Measurements from ENCODE around the gene CNTNAP2.
"Not testable (repeated sequence)": the region's sequence is repeated elsewhere in the genome, so short reads cannot be mapped to it uniquely, and the experiment has no call there.

The CNTNAP2 gene

DNA sequence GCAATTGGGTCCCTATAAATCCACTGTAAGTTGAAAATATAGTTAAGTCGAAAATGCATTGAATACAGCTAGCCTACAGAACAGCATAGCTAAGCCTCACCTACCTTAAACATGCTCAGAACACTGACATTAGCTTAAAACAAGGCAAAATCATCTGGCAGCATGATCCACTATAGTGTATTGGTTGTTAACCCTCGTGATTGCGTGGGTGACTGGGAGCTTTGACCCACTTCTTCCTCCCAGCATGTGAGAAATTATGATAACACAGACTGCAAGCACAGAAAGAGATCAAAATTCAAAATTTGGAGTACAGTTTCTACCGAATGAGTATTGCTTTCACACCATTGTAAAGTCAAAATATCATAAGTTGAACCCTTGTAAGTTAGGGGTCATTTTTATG is 22.3 kb downstream of the CNTNAP2 start:
- no peak overlapping the region for H3K27ac ChIP-seq
- no peak for DNase-seq (ENCODE audit: low read depth, low spot score)

DNA sequence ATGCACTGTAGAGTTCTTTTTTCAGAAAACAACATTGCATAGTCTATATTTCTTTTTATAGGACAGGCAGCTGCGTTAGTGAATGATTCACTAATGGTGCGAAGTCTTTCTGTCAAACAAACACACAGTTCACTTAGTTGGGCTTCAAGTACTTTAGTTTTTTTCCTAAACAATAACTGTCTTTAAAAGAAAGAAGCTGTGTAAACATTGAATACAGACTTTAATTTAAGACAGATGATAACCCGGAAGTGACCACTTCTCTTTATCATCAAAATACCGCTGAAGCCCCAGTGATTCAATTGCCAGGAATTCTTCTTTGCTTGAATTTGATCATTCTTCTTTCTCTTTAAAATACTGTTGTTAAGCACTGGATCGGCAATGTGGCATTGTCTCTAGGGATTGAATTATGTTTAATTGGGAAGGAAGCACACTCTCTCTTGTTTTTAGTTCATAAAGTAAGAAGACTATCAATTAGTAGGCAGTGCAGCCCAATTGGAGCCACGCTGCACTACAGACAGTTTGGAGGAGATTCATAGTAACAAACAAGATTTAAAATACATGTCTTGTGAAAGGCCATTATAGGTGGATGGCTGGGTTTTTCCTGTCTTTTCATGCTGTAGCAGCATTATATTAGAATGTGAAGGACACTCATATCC is 30.4 kb downstream of the CNTNAP2 start:
- DNase-seq (ENCODE audit: low read depth, low spot score) = no peak
- H3K27ac ChIP-seq = no peak overlapping the region

DNA sequence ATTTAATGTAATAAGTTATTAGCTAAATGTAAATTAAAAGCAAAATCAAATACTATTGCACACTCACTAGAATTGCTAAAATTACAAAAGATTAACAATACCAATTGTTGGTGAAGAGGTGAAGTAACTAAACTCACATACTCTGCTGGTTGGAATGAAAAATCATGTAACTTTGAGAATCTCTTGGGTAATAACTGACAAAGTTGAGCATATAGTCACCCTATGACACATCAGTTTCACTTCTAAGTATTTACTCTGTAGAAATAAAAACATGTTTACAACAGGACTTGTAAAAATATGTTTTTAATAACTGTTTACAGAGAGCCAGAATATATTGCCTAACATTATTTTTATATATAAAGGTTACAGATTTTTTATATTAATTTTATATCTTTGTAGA is 33.6 kb downstream of the CNTNAP2 start:
- H3K27ac ChIP-seq = no peak overlapping the region
- DNase-seq (ENCODE audit: low read depth, low spot score) = no peak

DNA sequence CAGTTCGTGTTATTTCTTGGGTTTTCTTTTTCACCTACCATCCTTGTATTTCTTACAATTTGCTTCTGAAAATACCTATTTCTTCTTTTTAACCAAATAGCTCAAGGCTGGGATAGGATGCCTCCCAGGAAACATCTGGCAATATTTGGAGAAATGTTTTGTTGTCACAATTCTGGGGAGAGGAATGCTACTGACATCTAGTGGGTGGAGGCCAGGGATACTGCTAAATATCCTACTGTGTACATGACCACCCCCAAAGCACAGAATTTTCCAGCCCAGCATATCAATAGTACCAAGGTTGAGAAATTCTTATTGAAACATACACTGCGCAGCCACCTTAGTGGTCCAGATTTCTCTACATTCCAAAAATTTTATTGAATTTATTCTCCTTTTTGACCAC is 55.5 kb downstream of the CNTNAP2 start:
- DNase-seq (ENCODE audit: low read depth, low spot score) = no peak
- H3K27ac ChIP-seq = no peak overlapping the region

DNA sequence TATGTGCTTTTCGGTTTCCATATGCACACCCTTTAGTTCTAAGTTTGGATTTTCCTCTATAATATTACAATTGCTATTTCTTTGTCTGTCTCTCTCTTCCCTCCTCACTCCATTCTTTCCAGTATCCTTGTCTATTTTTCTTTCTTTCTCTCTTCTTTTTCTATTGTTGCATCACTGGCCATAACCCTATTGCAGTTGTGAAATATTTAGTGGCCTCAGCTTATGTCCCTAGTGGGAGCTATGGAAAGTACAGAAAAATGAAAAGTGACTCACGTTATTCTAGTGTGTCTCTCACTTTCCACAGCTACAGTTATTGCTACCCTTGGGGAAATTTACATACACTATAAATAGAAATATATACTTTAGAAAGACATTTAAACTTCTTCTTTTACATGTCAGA is 59.1 kb downstream of the CNTNAP2 start:
- H3K27ac ChIP-seq = no peak overlapping the region
- DNase-seq (ENCODE audit: low read depth, low spot score) = no peak

DNA sequence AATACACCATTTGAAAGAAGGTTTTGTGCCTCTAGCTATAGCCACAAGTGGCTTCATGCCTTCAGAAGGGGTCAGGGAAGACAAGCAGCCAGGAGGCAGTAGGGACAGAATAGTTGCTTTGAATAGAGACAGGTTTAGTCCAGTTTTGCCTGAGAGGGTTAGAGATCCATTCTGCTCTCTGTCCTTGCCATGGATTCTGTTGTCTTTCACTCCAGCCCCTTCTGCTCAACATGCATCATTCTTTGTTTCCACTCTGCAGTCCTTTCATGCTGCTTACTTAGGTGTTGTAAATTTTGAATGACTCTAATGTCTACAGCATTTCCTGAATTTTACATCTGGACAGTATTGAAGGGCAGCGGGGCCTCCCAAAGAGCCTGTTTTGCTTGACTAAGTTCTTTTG is 60.3 kb downstream of the CNTNAP2 start:
- H3K27ac ChIP-seq = no peak overlapping the region
- DNase-seq (ENCODE audit: low read depth, low spot score) = no peak

DNA sequence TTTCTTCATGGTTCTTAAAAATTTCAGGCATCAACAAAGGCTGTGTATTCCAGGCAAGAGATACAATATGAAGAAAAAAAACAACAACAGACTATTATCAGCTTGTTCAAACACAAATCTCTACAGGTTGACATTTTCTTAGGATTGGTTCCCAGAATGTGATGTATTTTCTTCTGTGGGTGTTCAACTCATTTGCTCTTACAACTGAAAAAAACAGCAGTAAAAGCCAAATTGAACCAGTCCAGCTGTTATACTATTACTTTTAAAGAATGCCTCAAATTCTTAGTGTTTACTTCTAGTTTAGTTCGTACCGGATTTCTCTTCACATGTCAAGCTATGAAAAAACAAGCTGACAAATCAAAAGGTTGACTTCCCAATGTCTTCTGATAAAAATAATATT is 60.7 kb downstream of the CNTNAP2 start:
- DNase-seq (ENCODE audit: low read depth, low spot score) = no peak

DNA sequence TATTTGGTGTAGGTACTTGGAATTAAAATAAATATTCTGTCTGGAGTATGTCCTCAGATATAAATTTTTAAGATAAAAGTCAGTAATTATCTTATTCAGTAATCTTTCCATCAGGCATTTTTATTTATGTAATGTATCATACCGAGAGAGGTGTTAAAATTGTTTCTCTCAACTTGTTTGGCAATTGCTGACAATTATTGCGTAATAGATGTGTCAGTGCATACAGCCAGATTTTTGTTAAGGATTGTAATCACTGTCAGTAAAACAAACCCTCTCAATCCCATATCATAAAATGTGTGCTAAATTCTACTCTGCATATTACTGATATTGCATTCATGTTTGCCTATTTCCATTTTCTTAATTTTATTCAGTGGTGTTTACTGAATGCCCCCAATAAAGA is 69.2 kb downstream of the CNTNAP2 start:
- no peak overlapping the region for H3K27ac ChIP-seq
- no peak for DNase-seq (ENCODE audit: low read depth, low spot score)

More for the DNA sequence above, 60.7 kb downstream of the CNTNAP2 start:
- H3K27ac ChIP-seq = no peak overlapping the region

DNA sequence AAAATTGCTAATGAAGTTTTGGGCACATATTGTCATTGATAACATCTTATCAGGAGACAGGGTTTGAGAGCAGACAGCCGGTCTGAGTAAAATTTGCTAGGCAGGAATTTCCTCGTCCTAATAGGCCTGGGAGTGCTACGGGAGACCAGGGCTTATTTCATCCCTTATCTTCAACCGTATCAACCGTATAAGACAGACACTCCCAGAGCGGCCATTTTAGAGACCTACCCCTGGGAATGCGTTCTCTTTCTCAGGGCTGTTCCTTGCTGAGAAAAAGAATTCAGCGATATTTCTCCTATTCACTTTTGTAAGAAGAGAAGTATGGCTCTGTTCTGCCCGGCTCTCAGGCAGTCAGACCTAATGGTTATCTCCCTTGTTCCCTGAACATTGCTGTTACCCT is 74.8 kb downstream of the CNTNAP2 start:
- not testable (repeated sequence) for DNase-seq (ENCODE audit: low read depth, low spot score); H3K27ac ChIP-seq

DNA sequence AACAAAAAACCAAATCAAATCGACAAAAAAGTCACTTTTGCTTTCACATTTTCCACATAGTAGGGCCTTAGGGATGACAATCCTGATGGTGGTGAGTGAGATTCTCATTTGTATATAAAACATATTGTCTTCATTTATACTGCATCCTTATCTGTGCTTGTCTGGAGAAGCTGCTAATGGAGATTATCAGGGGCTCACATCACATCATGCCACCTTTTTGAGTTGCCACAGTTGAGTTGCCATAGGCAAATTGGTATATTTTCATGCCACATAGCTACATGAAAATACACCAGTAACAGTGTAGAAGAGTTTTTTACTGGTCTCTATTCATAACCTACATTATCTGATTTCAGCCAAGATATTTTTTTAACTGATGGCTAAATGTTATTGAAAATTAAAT is 85.3 kb downstream of the CNTNAP2 start:
- DNase-seq (ENCODE audit: low read depth, low spot score) = no peak
- H3K27ac ChIP-seq = no peak overlapping the region

DNA sequence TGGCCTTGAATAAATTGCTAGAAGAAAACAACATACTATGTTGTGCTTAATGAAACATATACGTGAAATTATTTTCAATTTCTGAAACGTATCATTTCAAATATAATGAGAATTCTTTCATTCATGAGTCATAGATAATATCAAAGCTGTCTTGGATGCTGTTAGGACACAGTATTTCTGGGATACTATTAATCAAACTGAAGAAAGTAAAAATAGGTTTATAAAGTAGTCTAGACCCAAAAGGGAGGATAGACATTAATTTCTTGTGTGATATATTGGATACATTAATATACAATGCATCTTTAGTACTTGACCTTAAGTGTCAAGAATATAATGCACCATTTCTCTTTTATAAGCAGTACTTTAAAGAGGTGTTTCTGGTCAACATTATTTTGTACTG is 89.7 kb downstream of the CNTNAP2 start:
- no peak overlapping the region for H3K27ac ChIP-seq
- DNase-seq (ENCODE audit: low read depth, low spot score) = no peak

DNA sequence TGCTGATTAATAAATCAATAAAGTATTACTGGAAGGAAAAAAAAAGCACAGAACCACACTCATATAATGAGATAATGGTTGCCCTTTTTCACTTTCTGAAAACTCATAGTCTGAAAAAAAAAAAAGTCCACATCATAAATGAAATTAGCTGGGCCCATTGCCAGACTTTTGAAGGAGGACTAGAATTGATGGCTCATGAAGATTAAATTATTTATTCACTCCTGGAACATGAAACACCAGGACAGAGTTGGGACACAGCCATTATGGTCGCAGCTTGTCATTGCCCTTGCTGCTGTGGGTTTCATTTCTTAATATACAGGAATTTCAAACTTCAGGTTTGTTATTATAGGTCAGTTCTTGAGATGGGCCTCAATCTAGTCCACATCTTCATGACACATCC is 91.9 kb downstream of the CNTNAP2 start:
- no peak overlapping the region for H3K27ac ChIP-seq
- DNase-seq (ENCODE audit: low read depth, low spot score) = no peak

DNA sequence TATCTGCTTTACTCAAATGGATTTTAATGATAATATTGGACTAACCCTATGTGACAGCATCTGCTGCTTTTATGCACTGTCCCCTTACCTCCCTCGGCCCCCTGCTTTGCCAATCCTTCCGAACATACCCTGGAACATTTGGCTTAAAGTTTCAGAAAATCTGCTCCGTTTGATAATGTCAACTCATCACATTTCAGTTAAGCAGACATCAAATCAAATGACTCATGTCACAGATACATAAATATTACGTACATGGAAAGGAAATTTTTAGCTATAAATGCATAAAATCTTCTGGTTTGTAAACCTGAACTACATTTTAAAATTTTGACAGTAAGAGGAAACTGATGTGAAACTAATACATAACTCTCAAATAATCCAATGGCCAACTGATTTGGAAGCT is 98.2 kb downstream of the CNTNAP2 start:
- no peak overlapping the region for H3K27ac ChIP-seq
- DNase-seq (ENCODE audit: low read depth, low spot score) = no peak

DNA sequence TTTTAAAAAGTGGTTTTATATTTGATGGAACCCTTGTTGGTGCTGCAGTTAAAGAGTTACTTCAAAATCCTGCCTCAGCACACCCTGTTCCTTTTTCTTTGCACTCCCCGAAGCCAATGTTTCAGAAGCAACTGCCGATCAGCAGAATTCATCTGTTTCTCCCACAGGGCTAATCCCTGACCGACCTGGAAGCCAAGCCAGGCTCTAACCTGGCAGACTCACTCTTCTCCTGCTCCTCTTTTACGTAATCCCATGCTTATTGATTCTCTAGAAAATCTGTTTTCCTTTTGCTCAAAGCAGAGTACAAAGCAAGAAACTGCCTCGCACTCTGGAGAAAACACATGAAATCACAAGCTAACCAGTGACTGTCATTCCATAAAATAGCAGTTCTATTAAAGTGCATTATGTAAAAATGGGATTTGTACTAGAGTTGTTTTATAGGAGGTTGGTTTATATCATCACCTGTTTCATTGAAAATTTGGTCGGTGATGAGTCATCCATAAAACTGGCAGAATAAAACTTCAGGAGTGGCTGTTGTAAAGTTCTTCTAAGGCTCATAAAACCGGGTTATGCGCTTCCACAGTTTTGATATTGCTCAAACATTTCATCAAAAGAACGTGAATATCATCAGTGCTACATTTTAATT is 99.9 kb downstream of the CNTNAP2 start:
- no peak for DNase-seq (ENCODE audit: low read depth, low spot score)
- no peak overlapping the region for H3K27ac ChIP-seq

DNA sequence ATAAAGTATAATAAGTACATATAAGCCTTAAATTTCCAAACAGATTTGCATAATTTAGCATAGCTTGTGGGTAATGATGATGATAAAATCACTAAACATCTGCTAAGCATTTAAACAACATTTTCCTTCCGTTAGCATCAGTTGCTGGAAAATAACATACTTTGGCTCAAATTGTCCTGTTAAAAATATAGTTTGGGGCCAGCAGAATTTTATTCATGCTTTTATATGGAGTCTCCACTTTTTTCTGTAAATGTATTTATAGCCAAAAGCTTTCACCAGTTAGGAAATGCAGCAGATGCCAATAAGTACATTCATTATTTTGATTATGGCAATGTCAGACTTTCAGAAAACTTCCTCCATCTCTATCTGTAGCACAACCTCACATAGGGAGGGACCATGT is 107.2 kb downstream of the CNTNAP2 start:
- no peak overlapping the region for H3K27ac ChIP-seq
- DNase-seq (ENCODE audit: low read depth, low spot score) = no peak

DNA sequence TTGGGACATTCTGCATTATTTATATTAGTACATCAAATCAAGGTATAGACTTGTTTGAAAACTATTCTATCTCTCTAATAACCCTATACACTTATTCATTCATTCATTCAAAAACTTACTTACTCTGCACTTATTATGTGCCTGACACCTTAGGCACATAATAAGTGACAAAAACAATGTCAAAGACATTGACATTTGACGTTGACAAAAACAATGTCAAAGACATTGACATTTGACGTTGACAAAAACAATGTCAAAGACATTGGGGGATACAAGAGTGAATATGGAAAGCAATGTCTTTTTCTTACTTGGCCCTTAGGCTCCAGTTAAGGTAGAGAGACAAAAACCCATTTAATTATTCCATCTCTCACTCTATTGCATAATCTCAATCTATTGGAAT is 116.0 kb downstream of the CNTNAP2 start:
- H3K27ac ChIP-seq = no peak overlapping the region
- DNase-seq (ENCODE audit: low read depth, low spot score) = no peak

DNA sequence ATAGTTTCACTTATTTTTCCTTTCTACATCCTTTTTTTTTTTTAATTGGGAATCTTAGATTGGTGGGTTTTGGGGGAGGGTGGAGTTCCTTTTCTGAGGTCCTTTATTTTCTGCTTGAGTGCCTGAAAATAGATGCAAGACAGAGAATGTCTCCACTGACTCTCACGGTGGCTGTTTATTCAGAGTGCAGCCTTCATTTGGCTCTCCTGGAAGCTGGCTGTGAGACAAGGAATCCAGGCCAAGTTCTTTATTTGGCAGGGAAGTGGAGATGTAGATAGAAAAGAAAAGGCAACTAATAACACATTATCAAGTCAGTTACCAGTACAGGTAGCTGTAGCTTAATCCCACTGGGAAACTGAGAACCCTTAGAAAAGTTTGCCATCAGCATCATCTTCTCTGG is 118.6 kb downstream of the CNTNAP2 start:
- no peak overlapping the region for H3K27ac ChIP-seq
- DNase-seq (ENCODE audit: low read depth, low spot score) = no peak

DNA sequence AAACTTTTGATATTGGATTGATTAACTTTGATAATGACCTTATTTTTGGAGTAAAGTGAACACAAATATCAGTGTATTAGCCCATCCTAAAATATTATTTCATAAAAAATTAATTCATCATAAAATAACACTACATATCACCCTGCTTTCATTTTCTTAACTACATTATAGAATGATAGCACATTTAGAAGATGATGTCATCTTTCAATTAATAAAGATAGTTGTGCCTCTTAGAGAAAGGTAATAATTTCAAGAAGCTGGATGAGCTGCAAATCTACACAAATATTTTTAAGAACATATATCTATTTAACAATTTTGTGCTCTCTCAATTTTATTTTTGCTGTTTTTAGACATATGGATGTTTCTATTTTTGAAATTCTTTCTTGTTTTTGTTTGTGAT is 126.1 kb downstream of the CNTNAP2 start:
- DNase-seq (ENCODE audit: low read depth, low spot score) = no peak
- H3K27ac ChIP-seq = no peak overlapping the region

DNA sequence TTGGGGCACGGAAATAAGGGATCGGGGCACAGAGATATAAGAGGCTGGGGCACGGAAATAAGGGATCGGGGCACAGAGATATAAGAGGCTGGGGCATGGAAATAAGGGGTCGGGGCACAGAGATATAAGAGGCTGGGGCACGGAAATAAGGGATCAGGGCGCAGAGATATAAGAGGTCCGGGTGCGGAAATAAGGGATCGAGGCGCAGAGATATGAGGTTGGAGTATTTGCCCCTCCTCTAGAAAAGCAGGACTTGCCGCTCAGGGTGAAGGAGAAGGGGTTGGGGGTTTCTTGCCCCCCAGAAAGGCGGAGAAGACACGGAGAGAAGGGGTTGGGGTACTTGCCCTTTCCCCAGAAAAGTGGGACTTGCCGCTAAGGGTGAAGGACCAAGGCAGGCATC is 131.4 kb downstream of the CNTNAP2 start:
- not testable (repeated sequence) for DNase-seq (ENCODE audit: low read depth, low spot score)

DNA sequence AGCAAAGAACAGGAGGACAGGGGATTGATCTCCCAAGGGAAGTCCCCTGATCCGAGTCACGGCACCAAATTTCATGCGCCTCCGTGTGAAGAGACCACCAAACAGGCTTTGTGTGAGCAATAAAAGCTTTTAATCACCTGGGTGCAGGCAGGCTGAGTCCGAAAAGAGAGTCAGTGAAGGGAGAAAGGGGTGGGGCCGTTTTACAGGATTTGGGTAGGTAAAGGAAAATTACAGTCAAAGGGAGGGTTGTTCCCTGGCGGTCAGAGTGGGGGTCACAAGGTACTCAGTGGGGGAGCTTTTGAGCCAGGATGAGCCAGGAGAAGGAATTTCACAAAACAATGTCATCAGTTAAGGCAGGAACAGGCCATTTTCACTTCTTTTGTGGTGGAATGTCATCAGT is 132.1 kb downstream of the CNTNAP2 start:
- H3K27ac ChIP-seq; DNase-seq (ENCODE audit: low read depth, low spot score): not testable (repeated sequence)

More for the DNA sequence above, 131.4 kb downstream of the CNTNAP2 start:
- H3K27ac ChIP-seq = not testable (repeated sequence)

DNA sequence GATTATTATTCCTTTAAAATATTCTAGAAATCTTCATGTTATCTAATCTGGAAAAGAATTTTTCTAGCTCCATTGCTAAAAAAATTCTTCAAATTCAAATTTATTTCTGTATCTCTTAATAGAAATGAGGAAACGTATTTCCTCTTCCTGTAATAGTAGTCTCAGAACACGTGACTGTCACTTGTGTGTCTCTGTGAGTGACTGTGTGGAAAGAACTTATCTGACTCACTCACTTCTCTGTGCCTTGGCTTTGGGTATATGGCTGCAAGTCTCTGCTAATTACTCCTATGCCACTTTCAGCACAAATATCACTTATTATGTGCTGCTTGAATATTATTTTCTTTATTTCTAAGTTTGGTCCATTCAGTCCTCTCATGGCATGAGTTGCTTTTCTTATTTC is 132.7 kb downstream of the CNTNAP2 start:
- H3K27ac ChIP-seq = no peak overlapping the region
- DNase-seq (ENCODE audit: low read depth, low spot score) = no peak

DNA sequence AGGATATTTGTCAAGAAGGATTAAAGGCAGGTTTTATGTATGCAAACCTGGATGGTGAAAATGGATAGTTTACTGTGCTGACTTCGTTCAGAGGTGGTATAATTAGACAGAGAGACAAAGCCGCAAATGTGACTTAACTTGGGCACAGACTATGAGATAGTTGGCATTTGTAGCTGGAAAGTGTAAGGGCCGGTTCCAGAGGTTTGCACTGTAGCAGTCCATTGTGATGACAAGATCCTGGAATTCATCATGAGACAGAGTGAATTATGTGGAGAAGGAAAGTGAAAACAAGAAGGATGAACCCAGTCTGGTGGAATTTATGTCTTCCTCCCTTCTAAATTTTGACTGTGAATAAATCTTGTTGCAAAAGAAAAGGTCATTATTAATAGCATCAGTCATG is 139.0 kb downstream of the CNTNAP2 start:
- no peak for DNase-seq (ENCODE audit: low read depth, low spot score)
- H3K27ac ChIP-seq = no peak overlapping the region
